MCF 10A (cell line): Measurements from ENCODE around the gene TRMT11. TPM values are rescaled to one million over a fixed set of nuclear protein-coding genes. Genes with fewer than 3 reads are reported as not detected.
A peak's percentile ranks its signal among the peaks of the same experiment; 100 is the strongest.

Experiments
- BruUV-seq: library from RNA; stranded (reverse); fragments of 400-500 nt; replicated peaks from 2 replicates; lab custom pipeline; 2021; lab: Mats Ljungman, UMichigan
- CTCF ChIA-PET: fragments of 300-600 bp; sonication (Branson Sonifier 250); formaldehyde crosslinking; extraction: SDS; loops from one replicate; lab custom pipeline; 2021; ENCODE audit warnings: antibody characterized with exemption, inconsistent platforms; lab: Yijun Ruan, JAX
- POLR2A ChIA-PET: fragments of 300-600, 350-650 bp; sonication (Branson Sonifier 250); formaldehyde crosslinking; extraction: SDS; loops from one replicate; lab custom pipeline; 2020; ENCODE audit warnings: antibody characterized with exemption, inconsistent platforms; lab: Yijun Ruan, JAX
- DNase-seq: peaks from one replicate; pipeline ENCODE4 v3.0.0-alpha.2; 2018; ENCODE audit not compliant: unreplicated experiment
- H3K27ac Mint-ChIP-seq: one replicate; pipeline ENCODE4 v1.8.0; 2022; ENCODE audit warnings: mild to moderate bottlenecking, low read depth, mixed read lengths; ENCODE audit not compliant: unreplicated experiment
- H3K27me3 Mint-ChIP-seq: one replicate; pipeline ENCODE4 v1.8.0; 2022; ENCODE audit warnings: mixed read lengths; ENCODE audit not compliant: insufficient read depth, unreplicated experiment
- H3K36me3 Mint-ChIP-seq: one replicate; pipeline ENCODE4 v1.8.0; 2022; ENCODE audit warnings: mild to moderate bottlenecking, moderate library complexity, mixed read lengths; ENCODE audit not compliant: insufficient read depth, unreplicated experiment
- H3K4me1 Mint-ChIP-seq: one replicate; pipeline ENCODE4 v1.8.0; 2022; ENCODE audit warnings: mixed read lengths; ENCODE audit not compliant: insufficient read depth, unreplicated experiment
- H3K4me3 Mint-ChIP-seq: one replicate; pipeline ENCODE4 v1.8.0; 2022; ENCODE audit warnings: mild to moderate bottlenecking, moderate library complexity, mixed read lengths; ENCODE audit not compliant: unreplicated experiment
- H3K9me3 Mint-ChIP-seq: one replicate; pipeline ENCODE4 v1.8.0; 2022; ENCODE audit warnings: mixed read lengths; ENCODE audit not compliant: unreplicated experiment
- CTCF ChIP-seq: fragments of 200-600 bp; IDR thresholded peaks from one replicate; pipeline ENCODE4 v1.8.0; 2022; ENCODE audit warnings: antibody characterized with exemption, mild to moderate bottlenecking; ENCODE audit not compliant: unreplicated experiment
- intact Hi-C: fragments of 100-400 bp; cut with micrococcal nuclease; formaldehyde crosslinking; loops from 2 replicates; pipeline ENCODE4 v1.14.1; 2022
- total RNA-seq: library from RNA; stranded (reverse); gene quantifications from 2 replicates; pipeline ENCODE4 v1.2.3, GENCODE V29; 2022

TRMT11 gene
- total RNA-seq, 1 experiment from 2014 or later = 32.5 TPM

GRCh38 chr6:125951323-125951722, 35.0 kb upstream of the TRMT11 start:
- intact Hi-C loops = no loop called here
- POLR2A ChIA-PET = interaction anchor here (0.6 to 3.4 kb wide), 15 partner anchors 11 to 170 kb away, joined by 3 to 34 read pairs (median 5); partner anchors contain the start of gene NCOA7
- H3K4me1 Mint-ChIP-seq = peaks cover 37% of the 10 kb centered on the region
- no peak for DNase-seq
- H3K9me3 Mint-ChIP-seq = no peaks in the 10 kb centered on the region
- no peak for TF ChIP-seq CTCF
- no TSS peak for BruUV-seq
- H3K27ac Mint-ChIP-seq = no peak overlapping the region
- H3K27me3 Mint-ChIP-seq = no peaks in the 10 kb centered on the region
- H3K4me3 Mint-ChIP-seq = no peak overlapping the region
- CTCF ChIA-PET = interaction anchor here (0.6 to 10.3 kb wide), 19 partner anchors 8 to 956 kb away, joined by 3 to 270 read pairs (median 10); partner anchors contain the start of gene NCOA7
- H3K36me3 Mint-ChIP-seq = no peaks in the 10 kb centered on the region

- H3K36me3 Mint-ChIP-seq = no peaks in the 10 kb centered on the region
These were observed 33.4 kb upstream of the TRMT11 start for GRCh38 chr6:125952764-125953501.

GRCh38 chr6:125953502-125953875, 32.9 kb upstream of the TRMT11 start:
- CTCF ChIA-PET = interaction anchor here (0.6 to 10.3 kb wide), 36 partner anchors 8 to 642 kb away, joined by 3 to 270 read pairs (median 6); partner anchors contain the start of gene NCOA7

More at GRCh38 chr6:125952764-125953501, 33.4 kb upstream of the TRMT11 start:
- Mint-ChIP-seq H3K4me1 (peaks cover 28% of the 10 kb centered on the region), H3K4me3 (no peak overlapping the region), H3K27ac (no peak overlapping the region), H3K27me3 (no peaks in the 10 kb centered on the region), H3K9me3 (no peaks in the 10 kb centered on the region)
- CTCF ChIA-PET = interaction anchor here (0.6 to 10.3 kb wide), 40 partner anchors 8 to 992 kb away, joined by 3 to 270 read pairs (median 6); partner anchors contain the start of gene NCOA7
- peak; percentile 37 for TF ChIP-seq CTCF
- BruUV-seq = no TSS peak
- intact Hi-C loops = no loop called here
- DNase-seq = peak; percentile 63
- POLR2A ChIA-PET = interaction anchor here (0.7 to 5.3 kb wide), 19 partner anchors 8 to 172 kb away, joined by 3 to 46 read pairs (median 4); partner anchors contain the start of gene NCOA7

More at GRCh38 chr6:125953502-125953875, 32.9 kb upstream of the TRMT11 start:
- no TSS peak for BruUV-seq
- POLR2A ChIA-PET = interaction anchor here (0.7 to 5.3 kb wide), 15 partner anchors 8 to 163 kb away, joined by 3 to 46 read pairs (median 4); partner anchors contain the start of gene NCOA7
- H3K36me3 Mint-ChIP-seq = no peaks in the 10 kb centered on the region
- DNase-seq = peak; percentile 64
- H3K4me1 Mint-ChIP-seq = peaks cover 22% of the 10 kb centered on the region
- no peaks in the 10 kb centered on the region for H3K9me3 Mint-ChIP-seq
- no peak overlapping the region for H3K4me3 Mint-ChIP-seq
- H3K27ac Mint-ChIP-seq = no peak overlapping the region
- intact Hi-C loops = no loop called here
- no peaks in the 10 kb centered on the region for H3K27me3 Mint-ChIP-seq
- peak; percentile 38 for TF ChIP-seq CTCF
